ENCODE results near the gene RETN. TPM values are rescaled to one million over a fixed set of nuclear protein-coding genes. Genes with fewer than 3 reads are reported as not detected.

RETN gene
- polyA plus RNA-seq, 3 donors = 42.1 to 119 (median 60.0) TPM

GRCh38 chr19:7680606-7681339 is 11.9 kb downstream of the RETN start, which contains the start of gene TRAPPC5:
Gene TRAPPC5, plus strand, starts transcription at chr19:7680833. Its CDS starts 1,421 bp downstream, at chr19:7682254.
- TF ChIP-seq CTCF (IDR thresholded peaks at IDR 0.05) = peak; percentile 95
- peak within 1 kb of the TSS; percentile 97 for H3K4me2 ChIP-seq (replicated peaks; ENCODE audit: extremely low read depth, low read length, poor library complexity, severe bottlenecking)
- peak within 1 kb of the TSS; percentile 95 to 99 (median 96) for H3K4me3 ChIP-seq (replicated peaks in 1 of 3; ENCODE audit: low read depth in 2 of 3, low read length in 3 of 3)
- peak within 1 kb of the TSS; percentile 96 for H3K27ac ChIP-seq (ENCODE audit: low read depth in 1 of 2, low read length in 2 of 2)
- H3K9me3 ChIP-seq (replicated peaks in 1 of 2; ENCODE audit: control insufficient read depth in 1 of 2, insufficient read depth in 1 of 2, low read length in 2 of 2) = no peaks in the 10 kb centered on the region
- WGBS (ENCODE audit: insufficient coverage) = under 1% methylated on average over 59 of the region's 79 CpGs
- intact Hi-C loops (cut with micrococcal nuclease) = loop anchor here (2.0 to 5.0 kb wide), 4 partner anchors 33 to 118 kb away; partner anchors contain the start of gene STXBP2 (in 1 of the 2)
- DNase-seq = peak; percentile 85 to 89 (median 89)
- peaks cover 0 to 2% (median 0%) of the 10 kb centered on the region in 3 donors for H3K27me3 Mint-ChIP-seq (ENCODE audit: low read depth in 3 of 3)
- H3K4me3 Mint-ChIP-seq = peak within 1 kb of the TSS; percentile 89 to 92
- peaks cover 90% of the 10 kb centered on the region for H3K79me2 ChIP-seq (ENCODE audit: insufficient read depth, low read length)
- peaks cover 20 to 44% of the 10 kb centered on the region in 2 donors for H3K36me3 Mint-ChIP-seq
- H3K27ac Mint-ChIP-seq = peak within 1 kb of the TSS; percentile 95 to 99 (median 98)
- peak within 1 kb of the TSS; percentile 68 for H2AFZ ChIP-seq (ENCODE audit: insufficient read depth, low read depth, low read length, poor library complexity, severe bottlenecking)
- no peaks in the 10 kb centered on the region for H3K27me3 ChIP-seq (ENCODE audit: control insufficient read depth in 2 of 2, insufficient read depth in 2 of 2, low read length in 2 of 2)
- peak within 1 kb of the TSS; percentile 98 for H3K9ac ChIP-seq (ENCODE audit: insufficient read depth, low read length, poor library complexity, severe bottlenecking)
- peaks cover 12 to 30% of the 10 kb centered on the region in 2 donors for H3K36me3 ChIP-seq (replicated peaks in 1 of 2; ENCODE audit: control insufficient read depth in 1 of 2, insufficient read depth in 2 of 2, low read length in 2 of 2)
- H3K9me3 Mint-ChIP-seq = no peaks in the 10 kb centered on the region
- H4K20me1 ChIP-seq (ENCODE audit: insufficient read depth, low read length) = peaks cover 30% of the 10 kb centered on the region
- H3K4me1 ChIP-seq (ENCODE audit: control insufficient read depth in 1 of 2, insufficient read depth in 2 of 2, low read length in 2 of 2) = peaks cover 58 to 70% of the 10 kb centered on the region in 2 donors
- peaks cover 61% of the 10 kb centered on the region for H3K4me1 Mint-ChIP-seq

- Histone ChIP-seq H3K36me3 (replicated peaks in 1 of 2; ENCODE audit: control insufficient read depth in 1 of 2, insufficient read depth in 2 of 2, low read length in 2 of 2) (peaks cover 12 to 31% of the 10 kb centered on the region in 2 donors), H3K79me2 (ENCODE audit: insufficient read depth, low read length) (peaks cover 82% of the 10 kb centered on the region), H3K9ac (ENCODE audit: insufficient read depth, low read length, poor library complexity, severe bottlenecking) (peak overlapping the region; percentile 98), H3K4me2 (replicated peaks; ENCODE audit: extremely low read depth, low read length, poor library complexity, severe bottlenecking) (peak overlapping the region; percentile 97), H4K20me1 (ENCODE audit: insufficient read depth, low read length) (peaks cover 30% of the 10 kb centered on the region), H3K9me3 (replicated peaks in 1 of 2; ENCODE audit: control insufficient read depth in 1 of 2, insufficient read depth in 1 of 2, low read length in 2 of 2) (no peaks in the 10 kb centered on the region), H3K27me3 (ENCODE audit: control insufficient read depth in 2 of 2, insufficient read depth in 2 of 2, low read length in 2 of 2) (no peaks in the 10 kb centered on the region), H3K4me3 (replicated peaks in 1 of 3; ENCODE audit: low read depth in 2 of 3, low read length in 3 of 3) (peak overlapping the region; percentile 95 to 99 (median 96)), H3K27ac (ENCODE audit: low read depth in 1 of 2, low read length in 2 of 2) (peak overlapping the region; percentile 96), H3K4me1 (ENCODE audit: control insufficient read depth in 1 of 2, insufficient read depth in 2 of 2, low read length in 2 of 2) (peaks cover 50 to 62% of the 10 kb centered on the region in 2 donors), H2AFZ (ENCODE audit: insufficient read depth, low read depth, low read length, poor library complexity, severe bottlenecking) (peak overlapping the region; percentile 68)
- 1% methylated on average over 38 of the region's 43 CpGs for whole genome bisulfite sequencing (ENCODE audit: insufficient coverage)
- Mint-ChIP-seq H3K36me3 (peaks cover 21 to 48% of the 10 kb centered on the region in 2 donors), H3K9me3 (no peaks in the 10 kb centered on the region), H3K4me1 (peaks cover 58% of the 10 kb centered on the region), H3K27ac (peak overlapping the region; percentile 93 to 98 (median 96)), H3K4me3 (peak overlapping the region; percentile 89 to 92), H3K27me3 (ENCODE audit: low read depth in 3 of 3) (peaks cover 0 to 4% (median 3%) of the 10 kb centered on the region in 3 donors)
- peak; percentile 64 for TF ChIP-seq CTCF (IDR thresholded peaks at IDR 0.05)
- DNase-seq = peak; percentile 93 to 95 (median 95)
- intact Hi-C loops (cut with micrococcal nuclease) = loop anchor here (2.0 to 5.0 kb wide), 4 partner anchors 34 to 117 kb away; partner anchors contain the start of gene STXBP2 (in 1 of the 2)
Observed at GRCh38 chr19:7681340-7682174, 12.7 kb downstream of the RETN start.
